GM12878 (cell line): ENCODE results near the gene RHOF. TPM values are rescaled to one million over a fixed set of nuclear protein-coding genes. Genes with fewer than 3 reads are reported as not detected.

Experiments used
- ATAC-seq: fragments of 200-7000 bp; cut with Tn5 transposase; 3 replicates; pipeline ENCODE4 v1.9.1; 2020; ENCODE audit warnings: mild to moderate bottlenecking, moderate library complexity
- BruUV-seq: library from RNA; stranded (reverse); fragments of 400-500 nt; replicated peaks from 2 replicates; lab custom pipeline; 2021; lab: Mats Ljungman, UMichigan
- CTCF ChIA-PET: fragments of 300-600 bp; sonication (Branson Sonifier 250); formaldehyde crosslinking; extraction: SDS; loops from one replicate; lab custom pipeline; 2021; ENCODE audit warnings: inconsistent platforms; lab: Yijun Ruan, JAX
- POLR2A ChIA-PET: fragments of 350-600 bp; formaldehyde crosslinking; extraction: SDS; loops from one replicate; lab custom pipeline; 2021; ENCODE audit warnings: inconsistent platforms; lab: Charles Lee
- RAD21 ChIA-PET: fragments of 300-600 bp; sonication (Branson Sonifier 250); formaldehyde crosslinking; loops from one replicate; lab custom pipeline; 2023; ENCODE audit warnings: antibody characterized with exemption; ENCODE audit not compliant: unreplicated experiment; lab: Charles Lee
- SMC1A ChIA-PET: fragments of 300-600 bp; sonication (Branson Sonifier 250); formaldehyde crosslinking; loops from one replicate; lab custom pipeline; 2023; ENCODE audit not compliant: unreplicated experiment, uncharacterized antibody; lab: Charles Lee
- DNase-seq: peaks from one replicate; pipeline ENCODE4 v3.0.0-alpha.2; 2011; ENCODE audit warnings: low read depth, low spot score
- FAIRE-seq: peaks from 3 replicates; lab custom pipeline; 2011; peaks lifted over from hg19 to GRCh38; lab: Jason Lieb, UNC
- H2AFZ ChIP-seq: 2 replicates; pipeline ENCODE4 v1.6.0; 2011; ENCODE audit warnings: low read depth, low read length, control low read depth; ENCODE audit not compliant: control insufficient read depth
- H3K27ac ChIP-seq: 2 replicates; pipeline ENCODE4 v1.5.1; 2011; ENCODE audit warnings: control low read depth; ENCODE audit not compliant: control insufficient read depth, insufficient read depth
- H3K27me3 ChIP-seq, 2 experiments: replicated peaks in 1 of 2; 2 replicates each; pipeline versions ENCODE4 v1.6.0 to v1.6.1; 2011; ENCODE audit warnings: low read length in 1 of 2; ENCODE audit not compliant: control insufficient read depth in 2 of 2, insufficient read depth in 2 of 2
- H3K36me3 ChIP-seq, 2 experiments: 2 replicates each; pipeline ENCODE4 v1.5.1; 2011; ENCODE audit warnings: low read length in 1 of 2; ENCODE audit not compliant: control insufficient read depth in 2 of 2, insufficient read depth in 2 of 2
- H3K4me1 ChIP-seq: 2 replicates; pipeline ENCODE4 v1.6.1; 2011; ENCODE audit warnings: mild to moderate bottlenecking, low read length, moderate library complexity, mixed read lengths; ENCODE audit not compliant: control insufficient read depth, insufficient read depth
- H3K4me2 ChIP-seq: 2 replicates; pipeline ENCODE4 v1.6.0; 2011; ENCODE audit warnings: control low read depth; ENCODE audit not compliant: control insufficient read depth, insufficient read depth
- H3K4me3 ChIP-seq: fragments of 200-600 bp; sonication (generic); 2 replicates; pipeline ENCODE4 v1.5.1; 2016
- H3K79me2 ChIP-seq: 2 replicates; pipeline ENCODE4 v1.6.0; 2011; ENCODE audit warnings: low read length; ENCODE audit not compliant: control insufficient read depth, insufficient read depth
- H3K9ac ChIP-seq: 2 replicates; pipeline ENCODE4 v1.8.0; 2011; ENCODE audit warnings: low read length, control low read depth, mixed read lengths; ENCODE audit not compliant: control insufficient read depth, insufficient read depth
- H3K9me3 ChIP-seq: replicated peaks from 3 replicates; pipeline ENCODE4 v1.5.1; 2011; ENCODE audit warnings: mild to moderate bottlenecking, low read length; ENCODE audit not compliant: control insufficient read depth, insufficient read depth
- H4K20me1 ChIP-seq: 2 replicates; pipeline ENCODE4 v1.6.0; 2011; ENCODE audit not compliant: control insufficient read depth, insufficient read depth
- ATF3 ChIP-seq: IDR thresholded peaks from 2 replicates; pipeline ENCODE4 v1.6.1; 2011; ENCODE audit warnings: low read depth, mild to moderate bottlenecking, low read length, moderate library complexity, borderline replicate concordance; ENCODE audit errors: extremely low read depth
- BACH1 ChIP-seq: fragments of 450-650 bp; IDR thresholded peaks from 2 replicates; pipeline ENCODE4 v1.6.1; 2017; ENCODE audit warnings: mild to moderate bottlenecking, borderline replicate concordance
- CHD1 ChIP-seq: IDR thresholded peaks from 2 replicates; pipeline ENCODE4 v1.6.1; 2012; ENCODE audit warnings: low read depth, low read length, improper control_type of control experiment
- EED ChIP-seq: sonication (generic); IDR thresholded peaks from 2 replicates; pipeline ENCODE4 v1.6.1; 2016; ENCODE audit warnings: antibody characterized with exemption, low read depth
- GATAD2B ChIP-seq: fragments of 450-650 bp; conservative IDR thresholded peaks from 2 replicates; pipeline ENCODE4 v1.6.1; 2017; ENCODE audit warnings: low read depth, mild to moderate bottlenecking, moderate library complexity
- HDAC6 ChIP-seq: fragments of 200-600 bp; sonication (generic); IDR thresholded peaks from one replicate; pipeline ENCODE4 v1.8.0; 2017; ENCODE audit warnings: antibody characterized with exemption; ENCODE audit not compliant: unreplicated experiment
- KAT2A ChIP-seq: conservative IDR thresholded peaks from 2 replicates; pipeline ENCODE4 v1.6.1; 2011; ENCODE audit warnings: low read depth, low read length; ENCODE audit not compliant: control insufficient read depth
- MEF2A ChIP-seq: IDR thresholded peaks from 2 replicates; pipeline ENCODE4 v1.6.1; 2011; ENCODE audit warnings: low read depth, mild to moderate bottlenecking, low read length, moderate library complexity; ENCODE audit not compliant: insufficient read depth
- MYC ChIP-seq: IDR thresholded peaks from 2 replicates; pipeline ENCODE4 v1.6.1; 2011; ENCODE audit warnings: mild to moderate bottlenecking, low read length, moderate library complexity, inconsistent platforms; ENCODE audit not compliant: insufficient read depth, insufficient replicate concordance, insufficient read length, severe bottlenecking
- NFIC ChIP-seq: IDR thresholded peaks from 2 replicates; pipeline ENCODE4 v1.6.1; 2012; ENCODE audit warnings: low read depth, mild to moderate bottlenecking, inconsistent platforms, low read length, moderate library complexity
- PAX5 ChIP-seq: IDR thresholded peaks from 2 replicates; pipeline ENCODE4 v1.6.1; 2011; ENCODE audit warnings: low read depth, low read length, borderline replicate concordance
- PKNOX1 ChIP-seq: fragments of 450-650 bp; IDR thresholded peaks from 2 replicates; pipeline ENCODE4 v1.6.1; 2016; ENCODE audit warnings: mild to moderate bottlenecking
- POLR2A ChIP-seq: IDR thresholded peaks from 2 replicates; pipeline ENCODE4 v1.6.1; 2011; ENCODE audit warnings: low read depth, mild to moderate bottlenecking, low read length
- RFX5 ChIP-seq: IDR thresholded peaks from 2 replicates; pipeline ENCODE4 v1.6.1; 2011; ENCODE audit warnings: low read depth, low read length, improper control_type of control experiment
- SIN3A ChIP-seq: IDR thresholded peaks from 2 replicates; pipeline ENCODE4 v1.6.1; 2012; ENCODE audit warnings: low read depth, low read length, improper control_type of control experiment
- STAT1 ChIP-seq: fragments of 450-650 bp; conservative IDR thresholded peaks from 2 replicates; pipeline ENCODE4 v1.6.1; 2014; ENCODE audit warnings: antibody characterized with exemption, mild to moderate bottlenecking
- WGBS: methylation state at CpG from one replicate; pipeline ENCODE4 v1.1.6; 2016; ENCODE audit warnings: low lambda C conversion rate; ENCODE audit not compliant: insufficient replicate concordance, insufficient coverage; ENCODE audit errors: missing lambda C conversion rate; 5-methylcytosine and 5-hydroxymethylcytosine counted together
- in situ Hi-C: fragments of 300-500 bp; cut with MboI; formaldehyde crosslinking; loops from 9 replicates; pipeline ENCODE4 v1.14.3; 2018; ENCODE audit warnings: mixed read lengths
- intact Hi-C: fragments of 100-400 bp; cut with micrococcal nuclease; formaldehyde crosslinking; loops from one replicate; pipeline ENCODE4 v1.14.2; 2022; ENCODE audit not compliant: unreplicated experiment
- polyA plus RNA-seq, 11 experiments: library from polyadenylated mRNA; depleted of rRNA in 4 of 11; unstranded in 6 of 11; stranded (reverse) in 5 of 11; fragments of >200 nt; fragmentation: Nextera tagmentation in 4 of 11; fragmentation: Illumina TruSeq in 1 of 11; extraction: Ambion mirVana in 4 of 11; extraction: Trizol in 1 of 11; gene quantifications; 1 replicate in 1 of 11; 2 replicates in 10 of 11; pipeline versions ENCODE4 v1.2.1 to v1.2.3, GENCODE V29; 2011 to 2016; ENCODE audit warnings: inconsistent platforms in 2 of 11, missing spikeins in 2 of 11, low read depth in 1 of 11
- total RNA-seq, 4 experiments: library from RNA; depleted of rRNA in 3 of 4; stranded (reverse); fragments of >200 nt in 3 of 4; fragmentation: Illumina TruSeq in 1 of 4; extraction: Trizol in 1 of 4; gene quantifications; 2 replicates each; pipeline versions ENCODE4 v1.2.1 to v1.2.3, GENCODE V29; 2013 to 2021

RHOF gene
- total and polyA plus RNA-seq, 10 of the 15 experiments (the other 5 are each of a cell fraction or from before 2014, with no cell fraction given): 6.1 to 78.7 (median 39.7) TPM

- no peak overlapping the region for H3K27ac ChIP-seq
- no peaks in the 10 kb centered on the region for H3K79me2 ChIP-seq
- CTCF ChIA-PET: interaction anchor here (0.6 to 2.1 kb wide), 4 partner anchors 11 to 510 kb away, joined by 3 to 8 read pairs (median 4); no protein-coding TSS in a partner anchor
- no peak overlapping the region for H3K4me3 ChIP-seq
- FAIRE-seq (no peak), ATAC-seq (no peak), DNase-seq (no peak)
- in situ Hi-C loops (no loop called here), intact Hi-C loops (no loop called here)
- H4K20me1 ChIP-seq: no peaks in the 10 kb centered on the region; the same call in 1 of the 2 replicates
- H3K36me3 ChIP-seq: peaks cover 8 to 25% of the 10 kb centered on the region in 2 experiments; a peak in 3 of 4 replicates
- SMC1A ChIA-PET: no interaction called here
- 89% methylated on average over 16 of the region's 18 CpGs for WGBS
- H2AFZ ChIP-seq: no peak overlapping the region
- no peaks in the 10 kb centered on the region for H3K4me1 ChIP-seq
- TF ChIP-seq SIN3A (no peak), POLR2A (peak; percentile 43), EED (no peak)
- H3K9me3 ChIP-seq: no peaks in the 10 kb centered on the region
- H3K4me2 ChIP-seq: no peak overlapping the region
- POLR2A ChIA-PET: no interaction called here
- no TSS peak for BruUV-seq
- H3K9ac ChIP-seq: no peak overlapping the region
- RAD21 ChIA-PET: no interaction called here
- H3K27me3 ChIP-seq: no peaks in the 10 kb centered on the region
Observed at GRCh38 chr12:121826318-121827150, 33.0 kb upstream of the RHOF start.

GRCh38 chr12:121825041-121825523 lies 31.6 kb upstream of the RHOF start:
- DNase-seq: no peak
- H3K27me3 ChIP-seq: no peaks in the 10 kb centered on the region
- WGBS: 99% methylated on average over 16 of the region's 18 CpGs
- POLR2A ChIA-PET: no interaction called here
- no TSS peak for BruUV-seq
- H3K9ac ChIP-seq: no peak overlapping the region
- peaks cover 17 to 23% of the 10 kb centered on the region in 2 experiments; a peak in 3 of 4 replicates for H3K36me3 ChIP-seq
- ATAC-seq: no peak
- no peaks in the 10 kb centered on the region; the same call in 1 of the 2 replicates for H4K20me1 ChIP-seq
- CTCF ChIA-PET: interaction anchor here (0.9 kb wide), 1 partner anchor 31 kb away, joined by 3 read pairs; no protein-coding TSS in a partner anchor
- no peaks in the 10 kb centered on the region for H3K9me3 ChIP-seq
- in situ Hi-C loops (no loop called here), intact Hi-C loops (no loop called here)
- no peaks in the 10 kb centered on the region for H3K4me1 ChIP-seq
- TF ChIP-seq MYC (no peak), CHD1 (no peak), RFX5 (no peak), PKNOX1 (no peak), ATF3 (no peak), GATAD2B (no peak), NFIC (no peak), PAX5 (no peak), HDAC6 (no peak), STAT1 (no peak), MEF2A (no peak), KAT2A (no peak), BACH1 (no peak)
- RAD21 ChIA-PET: no interaction called here
- no peaks in the 10 kb centered on the region for H3K79me2 ChIP-seq
- H3K4me2 ChIP-seq: no peak overlapping the region
- H3K4me3 ChIP-seq: no peak overlapping the region
- H2AFZ ChIP-seq: no peak overlapping the region
- no peak for FAIRE-seq
- SMC1A ChIA-PET: interaction anchor here (1.4 kb wide), 1 partner anchor 31 kb away, joined by 4 read pairs; no protein-coding TSS in a partner anchor
- H3K27ac ChIP-seq: no peak overlapping the region
